GM18517 (cell line): ENCODE measurements around the gene PKNOX2.

ENCODE experiments used
- ATAC-seq: cut with Tn5 transposase; IDR thresholded peaks from one replicate; pipeline ENCODE4 v1.9.1; 2021; ENCODE audit warnings: mild to moderate bottlenecking, moderate library complexity; ENCODE audit not compliant: unreplicated experiment

Gene PKNOX2

DNA sequence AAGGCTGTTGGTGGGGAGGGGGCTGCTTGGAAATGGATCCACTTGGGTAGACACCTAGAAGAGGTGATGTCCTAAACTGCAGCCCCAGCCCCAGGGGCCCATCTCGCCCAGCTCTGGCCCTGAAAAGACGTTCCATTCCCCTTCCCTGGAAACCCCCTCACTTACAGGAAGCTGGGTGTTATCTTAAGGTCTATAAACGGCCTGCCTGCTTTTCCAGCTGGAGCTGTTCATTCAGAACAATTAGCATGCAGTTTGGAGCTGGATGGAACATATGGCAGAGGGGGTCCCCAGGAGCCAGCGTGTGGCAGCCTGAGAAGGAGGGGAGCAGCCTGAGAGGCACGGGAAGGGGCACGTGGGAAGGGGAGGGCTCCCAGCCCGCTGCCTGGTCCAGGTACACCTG lies 139.6 kb downstream of the PKNOX2 start:
- ATAC-seq, result no peak

DNA sequence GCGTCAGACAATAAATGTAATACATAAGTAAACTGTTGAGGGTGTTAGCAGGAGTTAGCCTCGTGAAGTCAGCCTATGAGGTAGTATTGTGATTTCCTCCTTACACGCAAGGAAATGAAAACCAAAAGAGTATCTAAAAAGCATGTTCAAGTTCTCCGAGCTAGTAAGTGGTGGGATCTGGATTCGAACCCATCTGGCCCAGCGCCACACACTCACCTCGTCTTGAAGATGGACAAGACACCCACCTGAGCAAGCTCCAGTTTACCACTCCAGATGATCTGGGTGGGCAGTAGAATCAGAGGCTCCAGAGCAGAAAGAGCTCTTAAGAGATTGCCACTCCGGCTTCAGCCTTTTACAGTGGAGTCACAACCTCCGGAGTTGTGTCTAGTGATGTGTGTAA lies 140.3 kb downstream of the PKNOX2 start:
- ATAC-seq, result no peak

DNA sequence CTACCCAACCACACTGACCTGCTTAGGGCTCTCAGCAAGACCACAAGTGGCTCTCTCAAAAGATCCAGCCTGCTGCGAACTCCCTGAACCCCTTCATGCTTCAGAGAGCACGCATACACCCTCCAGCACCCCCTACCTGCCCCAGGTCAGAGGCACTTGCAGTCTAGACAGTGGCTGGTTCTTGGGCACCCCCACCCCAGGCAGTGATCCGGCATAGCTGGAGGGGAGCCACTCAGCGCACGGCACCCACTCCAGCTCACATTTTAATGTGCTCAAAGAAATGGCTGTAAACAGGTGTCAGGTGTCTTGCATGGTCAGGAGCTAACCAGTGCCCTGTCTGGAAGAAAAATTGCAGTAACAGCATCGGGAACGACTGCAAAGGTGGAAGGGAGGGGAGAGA lies 140.8 kb downstream of the PKNOX2 start:
- ATAC-seq, result no peak

DNA sequence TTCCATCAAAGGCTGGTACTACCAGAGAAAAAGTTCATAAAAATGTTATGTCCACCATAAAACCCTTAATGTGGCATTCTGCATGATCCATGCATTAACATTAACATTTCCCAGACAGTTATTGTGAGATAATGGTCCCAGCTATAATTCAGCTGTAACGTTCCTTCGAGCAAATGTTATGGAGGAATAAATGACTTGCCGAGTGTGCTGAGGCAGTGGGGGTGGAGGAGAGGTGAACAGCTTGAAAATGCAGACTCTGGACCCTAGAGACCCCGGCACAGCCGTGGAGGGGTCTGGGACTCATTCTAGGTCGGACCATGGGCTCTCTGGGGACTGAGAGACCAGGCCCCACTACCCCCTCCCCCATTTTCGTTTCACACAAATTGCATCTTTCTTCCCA lies 141.9 kb downstream of the PKNOX2 start:
- ATAC-seq, result no peak

DNA sequence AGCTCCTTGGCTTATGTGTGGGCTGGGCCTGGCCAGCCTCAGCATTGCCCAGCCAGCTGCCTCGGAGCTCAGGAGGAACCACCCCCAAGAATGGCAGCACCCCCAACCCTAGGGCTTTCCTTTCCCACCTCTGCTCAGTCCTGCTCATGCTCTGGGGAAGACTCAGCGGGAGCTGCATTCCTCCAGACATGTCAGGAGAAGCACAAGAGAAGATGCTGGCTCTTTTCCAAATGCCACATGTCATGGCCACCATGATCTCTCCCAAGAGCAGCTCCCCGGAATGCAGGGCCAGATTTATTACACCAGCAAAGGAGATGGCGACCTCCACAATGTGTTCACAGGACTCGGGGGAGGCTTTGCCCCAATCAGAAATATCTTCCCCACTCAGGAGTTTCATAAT lies 143.7 kb downstream of the PKNOX2 start:
- no peak for ATAC-seq

DNA sequence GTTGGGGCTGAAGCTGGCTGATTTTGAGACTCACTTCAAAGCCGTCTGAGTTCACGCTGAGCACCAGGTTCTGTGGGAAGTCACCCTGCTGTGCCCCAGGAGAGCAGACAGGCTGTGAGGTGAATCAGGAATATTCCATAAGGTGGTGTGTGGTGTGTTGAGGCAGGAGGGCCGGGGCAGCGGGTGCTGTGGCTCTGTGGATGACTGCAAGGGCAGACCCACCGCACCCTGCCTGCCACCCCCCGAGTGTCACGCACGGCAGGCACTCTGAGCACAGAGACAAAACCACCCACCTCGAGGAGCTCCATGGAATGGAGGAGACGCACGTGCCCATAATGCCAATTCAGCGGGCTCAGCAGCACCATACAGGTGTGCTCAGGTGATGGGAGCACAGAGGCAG lies 147.8 kb downstream of the PKNOX2 start:
- no peak for ATAC-seq

DNA sequence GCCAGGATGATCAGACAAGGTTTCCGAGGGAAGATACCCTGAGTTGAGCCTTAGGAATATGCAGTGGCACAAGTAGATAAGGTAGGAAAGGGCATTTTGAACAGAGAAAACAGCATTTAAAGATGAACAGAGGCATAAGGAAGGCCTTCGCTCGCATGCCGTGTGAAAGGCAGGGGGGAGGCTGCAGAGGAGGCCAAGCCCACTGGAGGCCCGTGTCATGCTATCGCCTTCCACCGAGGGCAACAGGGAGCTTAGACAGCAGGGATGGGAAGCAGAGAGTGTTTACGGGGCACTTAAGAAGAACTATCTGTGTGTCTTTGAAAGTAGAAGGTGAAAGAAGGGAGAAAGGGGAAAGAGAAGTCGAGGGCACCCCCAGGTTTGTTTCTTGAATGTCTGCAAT lies 148.3 kb downstream of the PKNOX2 start:
- ATAC-seq, result no peak

DNA sequence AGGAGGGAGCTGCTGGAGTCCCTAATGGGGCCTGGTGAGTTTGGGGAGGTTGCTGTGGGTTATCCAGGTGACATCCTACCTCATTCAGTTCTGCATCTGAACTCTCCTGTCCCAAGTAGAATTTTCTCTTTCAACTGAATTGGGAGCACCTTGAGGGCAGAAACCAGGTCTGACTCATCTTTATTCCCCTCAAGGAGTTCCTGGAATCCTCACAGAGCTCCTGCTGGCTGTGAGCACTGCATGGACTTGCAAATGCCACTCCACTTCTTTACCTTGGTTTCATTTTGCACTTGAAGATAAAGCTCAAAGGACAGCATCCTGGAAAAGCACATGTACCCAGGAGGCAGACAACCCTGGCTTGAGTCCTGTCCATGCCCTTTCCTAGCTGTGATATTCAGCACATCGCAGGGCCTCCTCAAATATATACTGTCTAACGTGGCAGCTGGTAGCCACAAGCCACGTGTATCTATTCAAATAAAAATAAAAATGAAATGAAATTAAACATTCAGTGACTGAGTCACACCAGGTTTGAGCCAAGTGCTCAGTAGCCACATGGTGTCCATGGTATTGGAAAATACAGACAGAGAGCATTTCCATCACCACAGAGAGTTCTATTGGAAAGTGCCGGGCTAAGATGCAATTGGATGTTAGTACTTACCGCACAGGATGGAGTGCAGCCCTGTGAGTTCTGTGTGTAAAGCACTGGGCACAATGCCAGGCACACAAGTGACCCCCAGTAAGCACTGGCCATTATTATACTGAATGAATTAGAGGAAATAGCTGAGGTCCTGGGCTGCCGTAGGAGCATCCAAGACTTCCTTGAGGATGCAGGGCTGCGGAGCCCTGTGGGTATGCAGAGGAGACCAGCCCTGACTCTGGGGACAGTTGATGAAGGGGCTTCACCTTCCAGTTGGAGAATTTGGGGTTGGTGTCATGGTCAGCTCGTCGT lies 149.0 kb downstream of the PKNOX2 start:
- no peak for ATAC-seq

DNA sequence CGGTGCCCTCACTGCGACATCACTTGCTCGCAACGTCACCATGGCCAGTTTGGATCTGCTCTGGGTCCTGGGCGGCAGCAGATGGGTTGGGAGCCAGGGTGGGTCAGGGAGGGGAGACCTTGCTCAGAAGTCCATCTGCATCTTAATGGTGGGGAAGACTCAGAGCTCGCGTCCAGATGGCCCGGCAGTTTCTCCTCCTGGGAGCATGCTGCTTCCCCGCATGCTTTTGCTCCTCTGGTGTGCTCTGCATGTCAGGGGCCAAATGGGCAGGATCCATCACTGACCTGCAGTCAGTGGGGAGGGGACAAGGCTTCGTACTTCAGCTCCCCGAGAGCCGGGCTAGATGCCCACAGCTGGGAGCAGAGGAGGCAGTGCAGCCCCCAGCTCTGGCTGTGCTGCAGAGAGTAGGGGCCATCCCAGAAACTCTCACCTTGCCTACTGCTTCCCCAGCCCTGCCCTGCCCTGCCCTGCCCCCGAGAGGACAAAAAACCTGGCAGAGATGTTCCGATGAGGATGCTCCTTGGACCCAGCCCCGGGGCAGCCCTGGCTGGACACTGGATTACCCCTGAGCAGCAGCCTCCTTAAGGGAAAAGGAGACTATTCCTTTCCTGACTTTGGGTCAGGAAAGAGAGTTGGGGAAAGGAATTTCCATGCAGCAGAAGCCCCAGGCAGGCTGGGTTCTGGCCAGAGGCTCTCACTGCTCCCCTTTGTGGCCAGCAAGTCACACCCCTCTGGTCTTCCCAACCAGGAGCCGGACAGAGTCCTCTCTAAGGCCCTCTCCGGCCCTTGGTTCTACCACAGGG lies 149.9 kb downstream of the PKNOX2 start:
- ATAC-seq, result no peak

DNA sequence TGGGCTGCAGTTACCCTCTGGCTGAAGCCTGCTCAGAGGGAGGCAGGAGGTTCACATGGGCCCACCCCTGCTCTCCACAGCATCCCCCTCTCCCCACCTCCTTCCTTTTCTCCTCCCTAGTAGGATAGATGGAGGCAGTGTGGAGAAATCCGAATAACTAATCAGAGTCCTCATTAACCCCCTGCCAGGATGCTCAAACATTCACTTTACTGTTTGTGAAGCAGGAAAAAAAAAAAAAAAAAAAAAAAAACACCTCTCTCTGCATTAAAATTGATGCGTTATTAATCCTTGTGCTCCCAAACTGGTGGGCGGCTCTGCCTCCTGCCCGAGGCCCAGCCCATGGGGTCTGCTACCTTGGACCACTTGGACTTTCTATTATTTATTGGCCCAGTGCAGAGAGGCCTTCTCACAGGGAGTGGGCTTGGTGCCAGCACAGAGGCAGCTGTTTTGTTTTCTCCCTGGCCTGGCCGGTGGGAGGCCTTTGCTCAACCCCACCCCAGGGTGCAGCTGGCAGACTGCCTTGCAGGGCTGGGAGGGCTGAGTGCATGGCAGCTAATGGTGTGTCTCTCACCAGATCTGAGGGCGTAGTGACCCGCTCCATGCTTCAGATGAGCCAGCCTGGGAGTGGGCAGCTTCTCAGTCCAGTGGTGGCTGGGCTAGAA lies 150.7 kb downstream of the PKNOX2 start:
- no peak for ATAC-seq

DNA sequence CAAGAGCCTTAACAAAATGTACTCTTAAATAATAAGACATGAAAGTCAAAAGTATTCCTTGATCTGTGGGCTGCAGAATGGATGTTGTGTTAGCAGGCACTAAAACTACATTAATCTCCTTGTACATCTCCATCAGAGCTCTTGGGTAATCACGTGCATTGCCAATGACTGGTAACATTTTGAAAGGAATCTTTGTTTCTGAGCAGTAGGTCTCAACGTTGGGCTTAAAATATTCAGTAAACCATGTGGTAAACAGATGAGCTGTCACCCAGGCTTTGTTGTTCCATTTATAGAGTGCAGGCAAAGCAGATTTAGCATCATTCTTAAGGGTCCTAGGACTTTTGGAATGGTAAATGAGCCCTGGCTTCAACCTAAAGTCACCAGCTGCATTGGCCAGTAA lies 152.9 kb downstream of the PKNOX2 start:
- ATAC-seq, result no peak

DNA sequence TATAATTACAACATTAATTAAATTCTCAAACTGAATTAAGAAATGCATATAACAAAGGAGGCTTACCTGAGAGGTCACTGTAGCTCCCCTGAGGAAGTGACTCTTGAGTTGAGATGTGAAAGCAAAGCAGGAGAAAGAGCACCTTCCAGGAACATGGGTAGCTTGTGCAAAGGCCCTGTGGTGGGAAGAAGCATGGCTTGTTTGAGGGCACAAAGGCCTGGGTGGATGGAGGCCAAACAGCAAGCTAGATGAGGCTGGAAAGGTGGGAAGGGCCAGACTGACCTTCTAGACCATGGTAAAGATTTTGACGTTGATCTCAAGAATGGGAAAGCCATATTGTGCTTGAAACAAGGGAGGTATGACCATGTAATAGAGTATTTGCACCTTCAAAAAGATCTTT lies 155.1 kb downstream of the PKNOX2 start:
- ATAC-seq, result no peak

DNA sequence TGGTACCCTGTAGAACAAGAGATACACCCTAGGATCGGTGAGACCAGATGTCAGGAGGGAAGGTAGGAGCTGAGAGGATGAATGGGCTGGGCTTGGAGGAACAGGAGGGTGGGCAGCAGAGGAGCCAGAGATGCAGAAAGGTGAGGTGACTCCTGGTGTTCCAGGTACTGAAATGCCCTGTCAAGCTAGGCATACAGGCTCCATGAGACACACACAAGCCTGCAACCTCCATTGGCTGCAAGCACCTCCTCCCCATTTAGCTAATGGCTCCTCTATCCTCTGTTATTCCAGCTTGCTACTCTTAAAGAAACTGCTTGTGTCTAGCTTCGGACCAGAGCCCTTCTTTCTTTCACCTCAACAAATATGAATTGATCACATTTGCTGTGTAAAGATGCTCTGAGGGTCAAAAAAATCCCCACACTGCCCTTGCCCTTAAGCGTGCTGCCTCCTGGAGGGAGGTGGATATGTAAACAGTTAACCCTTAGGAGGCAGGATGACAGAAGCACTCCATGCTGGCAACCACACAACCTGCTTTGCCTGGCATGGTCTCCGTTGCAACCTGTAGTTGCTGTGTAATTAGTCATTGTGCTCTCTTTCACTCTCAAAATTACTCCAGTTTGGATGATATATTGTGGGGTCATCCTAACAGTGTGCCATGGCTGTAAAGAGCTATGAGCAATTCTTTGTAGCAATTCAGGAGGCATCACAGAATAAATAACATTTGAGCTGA lies 156.0 kb downstream of the PKNOX2 start:
- no peak for ATAC-seq

DNA sequence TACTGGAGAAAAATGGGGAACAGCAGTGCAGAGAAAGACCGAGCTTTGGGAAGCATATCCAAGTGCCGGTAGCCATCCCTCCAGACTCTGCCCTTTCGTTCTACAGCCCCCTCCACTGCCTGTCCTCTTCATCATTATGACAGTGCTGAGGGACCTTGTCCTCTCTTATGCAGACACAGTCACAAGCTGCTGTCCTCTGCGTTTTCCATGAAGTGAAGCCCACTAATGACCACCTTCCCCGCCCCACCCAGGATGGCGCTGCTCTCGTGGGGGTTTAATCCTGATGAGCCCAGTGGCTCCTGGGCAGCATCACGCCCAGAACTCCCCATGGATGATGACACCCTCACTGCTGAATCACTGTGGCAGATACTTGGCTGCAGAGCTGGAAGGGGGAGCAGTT lies 157.7 kb downstream of the PKNOX2 start:
- no peak for ATAC-seq

DNA sequence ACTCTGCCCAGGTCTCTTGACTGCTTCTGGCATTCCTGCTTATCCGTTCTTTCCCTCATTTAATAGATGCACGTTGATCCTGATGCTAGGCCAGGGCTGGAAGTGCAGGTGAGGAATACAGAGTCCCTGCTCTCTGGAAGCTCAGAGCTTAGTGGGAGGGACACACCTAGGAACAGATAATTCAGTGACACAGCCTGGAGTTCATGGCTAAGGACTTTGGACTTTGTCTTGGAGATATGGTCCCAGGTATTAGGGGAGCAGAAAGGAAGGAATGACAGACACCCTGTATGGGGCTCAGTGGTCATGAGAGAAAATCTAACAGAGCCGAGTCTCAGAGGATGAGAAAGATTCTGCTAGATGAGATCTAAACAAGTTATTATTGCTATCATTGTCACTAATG lies 160.6 kb downstream of the PKNOX2 start:
- no peak for ATAC-seq

DNA sequence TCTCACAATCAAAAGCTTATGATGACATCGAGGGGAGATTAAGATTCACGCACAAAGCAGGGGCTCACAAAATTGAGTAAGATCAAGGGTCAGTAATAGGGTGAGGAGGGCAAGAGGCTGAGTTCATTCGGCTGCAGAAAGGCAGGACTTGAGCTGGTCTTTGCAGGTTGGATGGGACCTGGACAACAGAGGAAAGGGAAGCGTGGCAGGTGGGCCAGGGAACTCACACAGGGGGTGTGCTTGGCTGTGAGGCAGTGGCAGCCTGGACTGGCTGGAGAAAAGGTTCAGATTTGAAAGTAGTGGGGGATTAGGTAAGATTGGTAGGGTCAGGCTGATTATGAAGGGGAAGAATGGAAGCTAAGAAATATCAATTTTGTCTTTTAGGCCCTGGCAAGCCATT lies 161.6 kb downstream of the PKNOX2 start:
- no peak for ATAC-seq

DNA sequence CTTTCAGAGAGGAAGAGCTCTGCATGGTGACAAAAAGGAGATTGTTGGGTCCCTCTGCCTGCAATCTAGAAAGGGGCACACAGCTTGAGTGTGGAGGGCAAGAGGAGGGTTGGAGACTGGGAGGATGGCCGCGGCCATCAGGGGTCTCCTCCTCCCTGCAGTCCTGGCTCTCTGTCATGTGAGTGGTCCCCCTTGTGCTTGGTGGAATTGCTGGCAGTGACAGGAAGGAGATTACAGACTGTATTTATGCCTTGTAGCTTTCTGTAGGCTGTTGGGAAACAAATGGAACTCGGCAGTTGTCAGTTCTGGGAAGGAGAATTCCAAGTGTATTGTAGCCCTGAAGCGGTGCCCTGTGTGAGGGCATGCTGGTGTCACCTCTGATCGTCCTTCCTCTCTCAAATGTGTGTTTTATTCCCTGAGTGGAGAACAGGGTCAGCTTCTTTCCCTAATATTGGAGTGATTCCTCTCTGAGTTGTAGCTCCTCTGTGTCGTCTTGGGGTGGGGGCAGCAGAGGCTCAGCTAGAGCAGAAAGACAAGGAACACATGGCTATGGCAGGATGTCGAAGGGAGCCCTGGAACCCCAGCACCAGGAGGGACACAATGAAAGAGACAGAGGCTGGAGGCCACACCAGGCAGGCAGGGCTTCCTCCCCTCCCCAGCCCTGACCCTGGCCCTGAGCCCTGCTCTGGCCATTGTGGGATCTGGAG lies 163.1 kb downstream of the PKNOX2 start:
- ATAC-seq, result no peak

DNA sequence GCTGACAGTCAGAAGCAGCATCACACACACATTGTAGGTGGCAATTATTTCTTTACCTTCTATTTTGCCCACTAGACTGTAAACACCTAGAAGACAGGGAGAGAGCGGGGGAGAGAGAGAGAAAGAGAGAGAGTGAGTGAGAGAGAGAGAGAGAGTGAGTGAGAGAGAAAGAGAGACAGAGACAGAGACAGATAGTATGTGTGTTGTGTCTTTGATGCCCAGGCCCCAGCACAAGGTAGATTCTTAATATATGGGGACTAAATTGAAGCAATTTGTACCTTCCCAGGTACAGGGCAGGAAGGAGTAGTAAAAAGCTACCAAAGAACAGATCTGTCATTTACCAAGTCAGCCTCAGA lies 163.7 kb downstream of the PKNOX2 start:
- ATAC-seq, result no peak

DNA sequence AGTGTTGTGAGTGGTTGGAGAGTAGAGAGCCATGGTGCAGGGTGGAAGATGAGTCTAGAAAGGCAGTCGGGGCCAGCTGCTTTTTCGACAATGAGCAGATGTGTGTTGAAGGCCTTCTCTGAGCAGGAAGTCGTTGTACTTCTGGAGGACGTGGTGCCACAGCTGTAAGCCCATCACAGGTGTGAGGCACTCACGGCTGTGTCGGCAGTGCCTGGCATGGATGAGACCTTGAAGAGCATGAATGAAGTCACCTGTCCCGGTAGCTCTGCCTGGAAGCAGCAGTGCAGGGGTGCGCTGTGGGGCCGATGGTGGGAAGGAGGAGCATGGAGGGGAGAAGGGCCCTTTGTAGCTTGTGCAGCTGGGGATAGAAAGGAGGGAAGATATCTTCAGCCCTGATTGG lies 165.2 kb downstream of the PKNOX2 start:
- no peak for ATAC-seq
